CD14-positive monocyte (primary cell): Measurements from ENCODE around the gene MTCL3.

Experiments
- DNase-seq, 3 donors: peaks; one replicate each; pipeline ENCODE4 v3.0.0-alpha.2; 2011 to 2022
- H2AFZ ChIP-seq: 2 replicates; pipeline ENCODE4 v1.6.0; 2012; ENCODE audit warnings: mild to moderate bottlenecking, low read depth, low read length, inconsistent platforms; ENCODE audit not compliant: insufficient read depth, poor library complexity, severe bottlenecking
- H3K27ac ChIP-seq, 2 donors: 1 replicate in 1 of 2; 2 replicates in 1 of 2; pipeline ENCODE4 v1.5.1; 2012 to 2013; ENCODE audit warnings: low read length in 2 of 2, control low read depth in 1 of 2, inconsistent platforms in 1 of 2, low read depth in 1 of 2, mild to moderate bottlenecking in 1 of 2
- H3K27me3 ChIP-seq, 2 donors: one replicate each; pipeline versions ENCODE4 v1.6.0 to v1.6.1; 2011 to 2013; ENCODE audit warnings: low read length in 2 of 2; ENCODE audit not compliant: control insufficient read depth in 2 of 2, insufficient read depth in 2 of 2
- H3K36me3 ChIP-seq, 2 donors: replicated peaks in 1 of 2; 1 replicate in 1 of 2; 2 replicates in 1 of 2; pipeline versions ENCODE4 v1.5.1 to v1.6.1; 2012 to 2013; ENCODE audit warnings: low read length in 2 of 2, control low read depth in 1 of 2, inconsistent platforms in 1 of 2, mild to moderate bottlenecking in 1 of 2; ENCODE audit not compliant: insufficient read depth in 2 of 2, control insufficient read depth in 1 of 2
- H3K4me1 ChIP-seq, 2 donors: 1 replicate in 1 of 2; 2 replicates in 1 of 2; pipeline versions ENCODE4 v1.5.1 to v1.6.1; 2012 to 2013; ENCODE audit warnings: low read length in 2 of 2, control low read depth in 1 of 2, inconsistent platforms in 1 of 2, mild to moderate bottlenecking in 1 of 2, moderate library complexity in 1 of 2; ENCODE audit not compliant: insufficient read depth in 2 of 2, control insufficient read depth in 1 of 2
- H3K4me2 ChIP-seq: replicated peaks from 2 replicates; pipeline ENCODE3; 2012; ENCODE audit warnings: low read length, moderate library complexity, mild to moderate bottlenecking; ENCODE audit not compliant: poor library complexity, severe bottlenecking; ENCODE audit errors: extremely low read depth
- H3K4me3 ChIP-seq, 3 experiments: fragments of 200-600 bp in 1 of 3; sonication (generic) in 1 of 3; replicated peaks in 1 of 3; 1 replicate in 2 of 3; 2 replicates in 1 of 3; pipeline ENCODE4 v1.5.1; 2011 to 2013; ENCODE audit warnings: low read length in 3 of 3, mild to moderate bottlenecking in 3 of 3, control low read depth in 2 of 3, low read depth in 2 of 3, inconsistent platforms in 1 of 3, moderate library complexity in 1 of 3
- H3K79me2 ChIP-seq: 2 replicates; pipeline ENCODE4 v1.6.0; 2012; ENCODE audit warnings: mild to moderate bottlenecking, control low read depth, inconsistent platforms, low read length, moderate library complexity; ENCODE audit not compliant: insufficient read depth
- H3K9ac ChIP-seq: 2 replicates; pipeline ENCODE4 v1.6.0; 2017; ENCODE audit warnings: low read length, mild to moderate bottlenecking; ENCODE audit not compliant: insufficient read depth, poor library complexity, severe bottlenecking
- H3K9me3 ChIP-seq, 2 donors: replicated peaks in 1 of 2; 1 replicate in 1 of 2; 2 replicates in 1 of 2; pipeline versions ENCODE4 v1.5.1 to v1.6.1; 2012 to 2013; ENCODE audit warnings: low read length in 2 of 2, control low read depth in 1 of 2; ENCODE audit not compliant: control insufficient read depth in 1 of 2, insufficient read depth in 1 of 2
- H4K20me1 ChIP-seq: 2 replicates; pipeline ENCODE4 v1.6.0; 2012; ENCODE audit warnings: mild to moderate bottlenecking, low read length, control low read depth, moderate library complexity; ENCODE audit not compliant: insufficient read depth
- H3K27ac Mint-ChIP-seq, 7 donors: one replicate each; pipeline ENCODE4 v1.8.0; 2020; ENCODE audit warnings: mild to moderate bottlenecking in 7 of 7, mixed read lengths in 7 of 7, moderate library complexity in 6 of 7, inconsistent platforms in 2 of 7
- H3K27me3 Mint-ChIP-seq, 3 donors: one replicate each; pipeline ENCODE4 v1.8.0; 2021 to 2022; ENCODE audit warnings: low read depth in 3 of 3, mild to moderate bottlenecking in 3 of 3, mixed read lengths in 3 of 3, moderate library complexity in 3 of 3, inconsistent platforms in 1 of 3
- H3K36me3 Mint-ChIP-seq, 2 donors: one replicate each; pipeline ENCODE4 v1.8.0; 2020; ENCODE audit warnings: mixed read lengths in 2 of 2, inconsistent platforms in 1 of 2, mild to moderate bottlenecking in 1 of 2
- H3K4me1 Mint-ChIP-seq: one replicate; pipeline ENCODE4 v1.8.0; 2020; ENCODE audit warnings: mild to moderate bottlenecking, mixed read lengths
- H3K4me3 Mint-ChIP-seq, 2 donors: one replicate each; pipeline ENCODE4 v1.8.0; 2020; ENCODE audit warnings: mild to moderate bottlenecking in 2 of 2, mixed read lengths in 2 of 2, moderate library complexity in 1 of 2
- H3K9me3 Mint-ChIP-seq, 7 donors: one replicate each; pipeline ENCODE4 v1.8.0; 2020 to 2022; ENCODE audit warnings: mixed read lengths in 7 of 7, mild to moderate bottlenecking in 6 of 7, moderate library complexity in 6 of 7, inconsistent platforms in 2 of 7
- WGBS: methylation state at CpG from one replicate; pipeline ENCODE4 v1.1.5; 2013; ENCODE audit warnings: missing lambda C conversion rate; ENCODE audit not compliant: insufficient coverage; 5-methylcytosine and 5-hydroxymethylcytosine counted together
- intact Hi-C, 2 donors: fragments of 100-400 bp; cut with micrococcal nuclease; formaldehyde crosslinking; loops; one replicate each; pipeline versions ENCODE4 v1.15.0 to v1.15.1; 2023
- TF ChIP-seq, protein P1 (sequence below): fragments of 200-600 bp; IDR thresholded peaks from one replicate; pipeline ENCODE4 v1.8.0; 2022; ENCODE audit warnings: antibody characterized with exemption, mild to moderate bottlenecking

MTCL3 gene

GRCh38 chr6:127457456-127458064 lies 61.6 kb downstream of the MTCL3 start:
- DNase-seq, result peak; percentile 88 to 95 (median 90)
- Mint-ChIP-seq H3K27me3 (peaks cover 0 to 3% (median under 1%) of the 10 kb centered on the region in 3 donors), H3K36me3 (no peaks in the 10 kb centered on the region), H3K27ac (peak overlapping the region; percentile 85 to 95 (median 93)), H3K4me3 (peak overlapping the region; percentile 7 to 76), H3K4me1 (peaks cover 35% of the 10 kb centered on the region), H3K9me3 (no peaks in the 10 kb centered on the region)
- no CpG with 5 or more reads among the region's 3 CpGs for WGBS
- intact Hi-C loops, result loop anchor here in 1 of 2 donors (10.0 kb wide), 1 partner anchor 57 kb away; the partner anchor contains the start of gene MTCL3
- Histone ChIP-seq H3K9ac (peak overlapping the region; percentile 28), H3K27me3 (no peaks in the 10 kb centered on the region), H3K79me2 (no peaks in the 10 kb centered on the region), H4K20me1 (no peaks in the 10 kb centered on the region), H3K27ac (peak overlapping the region; percentile 43 to 82), H3K4me1 (peaks cover 31 to 32% of the 10 kb centered on the region in 2 donors), H3K4me2 (peak overlapping the region; percentile 71), H3K4me3 (peak overlapping the region in 1 of 3 experiments; percentile 58), H3K36me3 (no peaks in the 10 kb centered on the region), H2AFZ (peak overlapping the region; percentile 4), H3K9me3 (no peaks in the 10 kb centered on the region)
- TF ChIP-seq, protein P1, sequence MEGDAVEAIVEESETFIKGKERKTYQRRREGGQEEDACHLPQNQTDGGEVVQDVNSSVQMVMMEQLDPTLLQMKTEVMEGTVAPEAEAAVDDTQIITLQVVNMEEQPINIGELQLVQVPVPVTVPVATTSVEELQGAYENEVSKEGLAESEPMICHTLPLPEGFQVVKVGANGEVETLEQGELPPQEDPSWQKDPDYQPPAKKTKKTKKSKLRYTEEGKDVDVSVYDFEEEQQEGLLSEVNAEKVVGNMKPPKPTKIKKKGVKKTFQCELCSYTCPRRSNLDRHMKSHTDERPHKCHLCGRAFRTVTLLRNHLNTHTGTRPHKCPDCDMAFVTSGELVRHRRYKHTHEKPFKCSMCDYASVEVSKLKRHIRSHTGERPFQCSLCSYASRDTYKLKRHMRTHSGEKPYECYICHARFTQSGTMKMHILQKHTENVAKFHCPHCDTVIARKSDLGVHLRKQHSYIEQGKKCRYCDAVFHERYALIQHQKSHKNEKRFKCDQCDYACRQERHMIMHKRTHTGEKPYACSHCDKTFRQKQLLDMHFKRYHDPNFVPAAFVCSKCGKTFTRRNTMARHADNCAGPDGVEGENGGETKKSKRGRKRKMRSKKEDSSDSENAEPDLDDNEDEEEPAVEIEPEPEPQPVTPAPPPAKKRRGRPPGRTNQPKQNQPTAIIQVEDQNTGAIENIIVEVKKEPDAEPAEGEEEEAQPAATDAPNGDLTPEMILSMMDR, result no peak

DNA sequence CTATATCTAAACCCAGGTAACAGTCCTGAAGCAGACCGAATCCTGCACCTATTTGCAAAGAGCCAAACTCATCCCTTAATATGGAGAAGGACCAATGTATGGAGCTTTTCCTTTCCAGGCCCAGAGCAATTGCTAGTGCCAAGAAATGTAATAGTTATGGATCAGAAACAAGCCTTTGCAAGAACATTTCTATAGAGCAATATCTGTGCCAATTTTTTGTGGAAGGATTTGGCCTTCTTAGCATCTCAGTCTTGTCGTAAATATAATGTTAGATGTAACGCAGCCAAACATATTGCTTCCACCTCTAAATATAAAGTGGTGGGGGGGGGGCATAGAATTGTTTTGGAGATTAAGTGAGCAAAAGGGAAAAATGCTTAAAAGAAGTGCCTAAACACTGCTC lies 62.7 kb downstream of the MTCL3 start:
- no peaks in the 10 kb centered on the region for H3K27me3 ChIP-seq
- H3K9me3 Mint-ChIP-seq, result no peaks in the 10 kb centered on the region
- no peaks in the 10 kb centered on the region for H3K9me3 ChIP-seq
- no peaks in the 10 kb centered on the region for H3K79me2 ChIP-seq
- H2AFZ ChIP-seq, result no peak overlapping the region
- intact Hi-C loops, result loop anchor here in 1 of 2 donors (10.0 kb wide), 1 partner anchor 58 kb away; the partner anchor contains the start of gene MTCL3
- H3K27ac ChIP-seq, result peak overlapping the region in 1 of 2 donors; percentile 82
- peak overlapping the region in 1 of 3 experiments; percentile 58 for H3K4me3 ChIP-seq
- H3K27ac Mint-ChIP-seq, result peak overlapping the region in 6 of 7 donors; percentile 85 to 95 (median 92)
- H3K36me3 ChIP-seq, result no peaks in the 10 kb centered on the region
- no peak for DNase-seq
- H3K36me3 Mint-ChIP-seq, result no peaks in the 10 kb centered on the region
- no peak overlapping the region for H3K9ac ChIP-seq
- no CpG with 5 or more reads among the region's 3 CpGs for WGBS
- H3K4me1 Mint-ChIP-seq, result peaks cover 35% of the 10 kb centered on the region
- peaks cover 31 to 32% of the 10 kb centered on the region in 2 donors for H3K4me1 ChIP-seq
- peak overlapping the region; percentile 71 for H3K4me2 ChIP-seq
- TF ChIP-seq, protein P1, result no peak
- no peaks in the 10 kb centered on the region for H4K20me1 ChIP-seq
- H3K27me3 Mint-ChIP-seq, result peaks cover 0 to 5% (median 2%) of the 10 kb centered on the region in 3 donors
- H3K4me3 Mint-ChIP-seq, result no peak overlapping the region
